ENCODE data around the gene RHOT2.

RHOT2 gene

GRCh38 chr16:715477-716199 is 47.7 kb downstream of the RHOT2 start:
- DNase-seq (ENCODE audit: low spot score), result no peak

GRCh38 chr16:716200-716568 is 48.3 kb downstream of the RHOT2 start:
- DNase-seq (ENCODE audit: low spot score), result peak; percentile 82

GRCh38 chr16:716768-717325 is 48.9 kb downstream of the RHOT2 start:
- no peak for DNase-seq (ENCODE audit: low spot score)

- DNase-seq (ENCODE audit: low spot score), result no peak
Measured at GRCh38 chr16:717450-718245, 49.7 kb downstream of the RHOT2 start.

DNA sequence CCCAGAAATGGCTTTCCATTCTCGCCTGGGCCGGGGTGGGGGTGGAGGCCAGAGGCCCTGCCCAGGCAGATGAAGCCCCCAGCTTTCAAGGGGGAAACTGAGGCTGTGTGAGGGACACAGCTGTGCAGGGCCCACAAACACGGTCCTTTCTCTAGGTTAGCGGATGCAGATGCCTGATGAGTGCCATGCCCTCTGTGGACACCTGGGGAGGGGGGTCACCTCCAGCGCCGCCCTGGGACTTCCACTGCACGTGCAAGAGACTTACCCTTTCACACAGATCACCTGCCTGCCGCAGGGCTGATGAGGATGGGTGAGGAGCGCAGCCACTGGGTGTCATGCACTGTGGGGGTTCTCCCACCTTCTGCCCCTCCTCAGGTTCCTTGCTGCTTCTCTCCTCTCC is 50.5 kb downstream of the RHOT2 start:
- no peak for DNase-seq (ENCODE audit: low spot score)

- DNase-seq (ENCODE audit: low spot score), result no peak
Measured at GRCh38 chr16:718922-719321, 51.0 kb downstream of the RHOT2 start.

GRCh38 chr16:719815-720446 is 52.0 kb downstream of the RHOT2 start:
- DNase-seq (ENCODE audit: low spot score), result no peak

DNA sequence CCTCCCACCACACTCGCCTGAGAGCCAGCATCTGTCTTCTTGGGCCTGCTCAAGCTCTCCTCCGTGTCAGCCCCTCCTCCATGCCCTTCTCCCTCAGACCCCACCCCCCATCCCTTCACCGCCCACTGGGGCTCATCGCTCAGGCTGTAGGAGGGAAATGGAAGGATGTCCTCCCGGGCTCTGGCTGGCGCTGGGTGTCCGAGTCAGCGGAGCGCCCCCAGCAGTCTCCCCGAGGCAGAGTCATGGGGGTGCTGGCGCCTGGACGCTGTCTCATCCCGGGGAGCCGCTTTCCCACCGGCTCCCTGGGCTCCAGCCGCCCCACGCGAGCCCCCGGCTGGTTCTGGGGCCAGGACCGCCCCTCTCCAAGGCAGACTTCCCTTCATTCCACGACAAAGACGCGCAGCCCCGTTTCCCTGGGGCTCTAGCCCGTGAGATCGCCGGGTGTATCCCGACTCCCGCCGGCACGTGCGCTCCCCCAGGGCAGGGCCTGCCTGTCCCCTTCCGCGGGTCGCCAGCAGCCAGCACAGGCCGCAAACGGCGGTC is 52.6 kb downstream of the RHOT2 start:
- peak; percentile 42 for DNase-seq (ENCODE audit: low spot score)

GRCh38 chr16:720990-721764 is 53.2 kb downstream of the RHOT2 start, which contains the start of gene ANTKMT:
ANTKMT (plus strand) TSS chr16:721146; CDS start chr16:721275, 129 bp downstream.
- DNase-seq (ENCODE audit: low spot score), result peak; percentile 62

GRCh38 chr16:721765-722540 is 54.0 kb downstream of the RHOT2 start:
- DNase-seq (ENCODE audit: low spot score), result no peak

- no peak for DNase-seq (ENCODE audit: low spot score)
Measured at GRCh38 chr16:722835-723633, 55.1 kb downstream of the RHOT2 start.

DNA sequence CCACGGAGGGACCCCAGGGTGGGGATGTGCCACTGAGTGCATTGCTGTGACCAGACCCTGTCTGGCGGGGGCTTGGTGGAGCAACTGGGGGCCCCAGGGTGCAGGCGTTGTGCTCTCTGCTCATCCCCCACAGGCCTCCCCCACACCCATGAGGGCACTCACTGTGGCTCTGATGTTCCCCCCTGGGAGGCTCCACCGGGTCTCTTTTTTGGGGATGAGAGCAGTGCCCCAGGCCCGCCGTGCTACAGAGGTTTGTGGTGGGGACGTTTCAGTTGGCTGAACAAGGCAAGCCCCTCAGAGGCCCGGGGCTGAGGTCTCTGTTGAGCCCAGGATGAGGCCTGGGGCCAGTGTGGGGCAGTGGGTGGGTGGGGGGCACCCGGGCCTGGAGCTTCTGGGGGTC is 55.8 kb downstream of the RHOT2 start:
- DNase-seq (ENCODE audit: low spot score), result no peak
